ENCODE results near the gene ZBTB7A.

- no peak for TF ChIP-seq POLR2AphosphoS5 (IDR thresholded peaks at IDR 0.05)
- no peak for TF ChIP-seq CTCF (IDR thresholded peaks at IDR 0.05)
- TF ChIP-seq EP300 (IDR thresholded peaks at IDR 0.05): no peak
Measured at GRCh38 chr19:4059453-4059871, 7.2 kb downstream of the ZBTB7A start.

All from esophagus muscularis mucosa (tissue), 4 donors.